GM12878 (cell line): Measurements from ENCODE around the gene HTR4. TPM values are rescaled to one million over a fixed set of nuclear protein-coding genes. Genes with fewer than 3 reads are reported as not detected.

ENCODE experiments used
- ATAC-seq: fragments of 200-7000 bp; cut with Tn5 transposase; 3 replicates; pipeline ENCODE4 v1.9.1; 2020; ENCODE audit warnings: mild to moderate bottlenecking, moderate library complexity
- BruUV-seq: library from RNA; stranded (reverse); fragments of 400-500 nt; replicated peaks from 2 replicates; lab custom pipeline; 2021; lab: Mats Ljungman, UMichigan
- CTCF ChIA-PET: fragments of 300-600 bp; sonication (Branson Sonifier 250); formaldehyde crosslinking; extraction: SDS; loops from one replicate; lab custom pipeline; 2021; ENCODE audit warnings: inconsistent platforms; lab: Yijun Ruan, JAX
- POLR2A ChIA-PET: fragments of 350-600 bp; formaldehyde crosslinking; extraction: SDS; loops from one replicate; lab custom pipeline; 2021; ENCODE audit warnings: inconsistent platforms; lab: Charles Lee
- RAD21 ChIA-PET: fragments of 300-600 bp; sonication (Branson Sonifier 250); formaldehyde crosslinking; loops from one replicate; lab custom pipeline; 2023; ENCODE audit warnings: antibody characterized with exemption; ENCODE audit not compliant: unreplicated experiment; lab: Charles Lee
- SMC1A ChIA-PET: fragments of 300-600 bp; sonication (Branson Sonifier 250); formaldehyde crosslinking; loops from one replicate; lab custom pipeline; 2023; ENCODE audit not compliant: unreplicated experiment, uncharacterized antibody; lab: Charles Lee
- DNase-seq: peaks from one replicate; pipeline ENCODE4 v3.0.0-alpha.2; 2011; ENCODE audit warnings: low read depth, low spot score
- FAIRE-seq: peaks from 3 replicates; lab custom pipeline; 2011; peaks lifted over from hg19 to GRCh38; lab: Jason Lieb, UNC
- H2AFZ ChIP-seq: 2 replicates; pipeline ENCODE4 v1.6.0; 2011; ENCODE audit warnings: low read depth, low read length, control low read depth; ENCODE audit not compliant: control insufficient read depth
- H3K27ac ChIP-seq: 2 replicates; pipeline ENCODE4 v1.5.1; 2011; ENCODE audit warnings: control low read depth; ENCODE audit not compliant: control insufficient read depth, insufficient read depth
- H3K27me3 ChIP-seq, 2 experiments: replicated peaks in 1 of 2; 2 replicates each; pipeline versions ENCODE4 v1.6.0 to v1.6.1; 2011; ENCODE audit warnings: low read length in 1 of 2; ENCODE audit not compliant: control insufficient read depth in 2 of 2, insufficient read depth in 2 of 2
- H3K36me3 ChIP-seq, 2 experiments: 2 replicates each; pipeline ENCODE4 v1.5.1; 2011; ENCODE audit warnings: low read length in 1 of 2; ENCODE audit not compliant: control insufficient read depth in 2 of 2, insufficient read depth in 2 of 2
- H3K4me1 ChIP-seq: 2 replicates; pipeline ENCODE4 v1.6.1; 2011; ENCODE audit warnings: mild to moderate bottlenecking, low read length, moderate library complexity, mixed read lengths; ENCODE audit not compliant: control insufficient read depth, insufficient read depth
- H3K4me2 ChIP-seq: 2 replicates; pipeline ENCODE4 v1.6.0; 2011; ENCODE audit warnings: control low read depth; ENCODE audit not compliant: control insufficient read depth, insufficient read depth
- H3K4me3 ChIP-seq: fragments of 200-600 bp; sonication (generic); 2 replicates; pipeline ENCODE4 v1.5.1; 2016
- H3K79me2 ChIP-seq: 2 replicates; pipeline ENCODE4 v1.6.0; 2011; ENCODE audit warnings: low read length; ENCODE audit not compliant: control insufficient read depth, insufficient read depth
- H3K9ac ChIP-seq: 2 replicates; pipeline ENCODE4 v1.8.0; 2011; ENCODE audit warnings: low read length, control low read depth, mixed read lengths; ENCODE audit not compliant: control insufficient read depth, insufficient read depth
- H3K9me3 ChIP-seq: replicated peaks from 3 replicates; pipeline ENCODE4 v1.5.1; 2011; ENCODE audit warnings: mild to moderate bottlenecking, low read length; ENCODE audit not compliant: control insufficient read depth, insufficient read depth
- H4K20me1 ChIP-seq: 2 replicates; pipeline ENCODE4 v1.6.0; 2011; ENCODE audit not compliant: control insufficient read depth, insufficient read depth
- BMI1 ChIP-seq: fragments of 450-650 bp; IDR thresholded peaks from 2 replicates; pipeline ENCODE4 v1.6.1; 2016; ENCODE audit warnings: mild to moderate bottlenecking, moderate library complexity, borderline replicate concordance
- CHD1 ChIP-seq: IDR thresholded peaks from 2 replicates; pipeline ENCODE4 v1.6.1; 2012; ENCODE audit warnings: low read depth, low read length, improper control_type of control experiment
- CREB1 ChIP-seq: IDR thresholded peaks from 2 replicates; pipeline ENCODE4 v1.6.1; 2012; ENCODE audit warnings: low read depth, mild to moderate bottlenecking, inconsistent platforms
- MYB ChIP-seq: fragments of 150-350 bp; IDR thresholded peaks from 2 replicates; pipeline ENCODE4 v1.6.1; 2014; ENCODE audit warnings: mild to moderate bottlenecking, low read depth, low read length, borderline replicate concordance
- NFIC ChIP-seq: IDR thresholded peaks from 2 replicates; pipeline ENCODE4 v1.6.1; 2012; ENCODE audit warnings: low read depth, mild to moderate bottlenecking, inconsistent platforms, low read length, moderate library complexity
- PBX3 ChIP-seq: IDR thresholded peaks from 2 replicates; pipeline ENCODE4 v1.6.1; 2011; ENCODE audit warnings: mild to moderate bottlenecking, low read depth, low read length, moderate library complexity; ENCODE audit not compliant: insufficient replicate concordance
- RAD51 ChIP-seq: fragments of 450-650 bp; IDR thresholded peaks from 2 replicates; pipeline ENCODE4 v1.6.1; 2016; ENCODE audit warnings: moderate library complexity, mild to moderate bottlenecking, inconsistent platforms
- RELB ChIP-seq: fragments of 450-650 bp; IDR thresholded peaks from 2 replicates; pipeline ENCODE4 v1.6.1; 2017; ENCODE audit warnings: low read depth, mild to moderate bottlenecking, moderate library complexity
- ZBTB33 ChIP-seq: fragments of 450-650 bp; IDR thresholded peaks from 2 replicates; pipeline ENCODE4 v1.6.1; 2017; ENCODE audit warnings: mild to moderate bottlenecking
- ZNF592 ChIP-seq: fragments of 450-650 bp; IDR thresholded peaks from 2 replicates; pipeline ENCODE4 v1.6.1; 2017; ENCODE audit warnings: mild to moderate bottlenecking, moderate library complexity
- WGBS: methylation state at CpG from one replicate; pipeline ENCODE4 v1.1.6; 2016; ENCODE audit warnings: low lambda C conversion rate; ENCODE audit not compliant: insufficient replicate concordance, insufficient coverage; ENCODE audit errors: missing lambda C conversion rate; 5-methylcytosine and 5-hydroxymethylcytosine counted together
- in situ Hi-C: fragments of 300-500 bp; cut with MboI; formaldehyde crosslinking; loops from 9 replicates; pipeline ENCODE4 v1.14.3; 2018; ENCODE audit warnings: mixed read lengths
- intact Hi-C: fragments of 100-400 bp; cut with micrococcal nuclease; formaldehyde crosslinking; loops from one replicate; pipeline ENCODE4 v1.14.2; 2022; ENCODE audit not compliant: unreplicated experiment
- polyA plus RNA-seq, 11 experiments: library from polyadenylated mRNA; depleted of rRNA in 4 of 11; unstranded in 6 of 11; stranded (reverse) in 5 of 11; fragments of >200 nt; fragmentation: Nextera tagmentation in 4 of 11; fragmentation: Illumina TruSeq in 1 of 11; extraction: Ambion mirVana in 4 of 11; extraction: Trizol in 1 of 11; gene quantifications; 1 replicate in 1 of 11; 2 replicates in 10 of 11; pipeline versions ENCODE4 v1.2.1 to v1.2.3, GENCODE V29; 2011 to 2016; ENCODE audit warnings: inconsistent platforms in 2 of 11, missing spikeins in 2 of 11, low read depth in 1 of 11
- total RNA-seq, 4 experiments: library from RNA; depleted of rRNA in 3 of 4; stranded (reverse); fragments of >200 nt in 3 of 4; fragmentation: Illumina TruSeq in 1 of 4; extraction: Trizol in 1 of 4; gene quantifications; 2 replicates each; pipeline versions ENCODE4 v1.2.1 to v1.2.3, GENCODE V29; 2013 to 2021

Gene HTR4
- total and polyA plus RNA-seq, 10 of the 15 experiments (the other 5 are each of a cell fraction or from before 2014, with no cell fraction given) = not detected

- intact Hi-C loops (no loop called here), in situ Hi-C loops (no loop called here)
- WGBS = 16% methylated on average over 4 of the region's 4 CpGs
- no peak overlapping the region for H3K9ac ChIP-seq
- no TSS peak for BruUV-seq
- peaks cover 0 to 3% of the 10 kb centered on the region in 2 experiments; a peak in 1 of 4 replicates for H3K27me3 ChIP-seq
- SMC1A ChIA-PET = interaction anchor here (0.7 to 1.2 kb wide), 2 partner anchors 13 to 115 kb away, joined by 3 read pairs; no protein-coding TSS in a partner anchor
- H3K9me3 ChIP-seq = no peaks in the 10 kb centered on the region
- H3K36me3 ChIP-seq = no peaks in the 10 kb centered on the region
- H3K4me2 ChIP-seq = no peak overlapping the region
- H4K20me1 ChIP-seq = no peaks in the 10 kb centered on the region
- RAD21 ChIA-PET = no interaction called here
- DNase-seq (no peak), FAIRE-seq (no peak), ATAC-seq (no peak)
- no peaks in the 10 kb centered on the region for H3K4me1 ChIP-seq
- H3K27ac ChIP-seq = no peak overlapping the region
- no peak overlapping the region for H2AFZ ChIP-seq
- no peaks in the 10 kb centered on the region for H3K79me2 ChIP-seq
- POLR2A ChIA-PET = no interaction called here
- CTCF ChIA-PET = interaction anchor here (1.0 kb wide), 1 partner anchor 72 kb away, joined by 3 read pairs; no protein-coding TSS in a partner anchor
- H3K4me3 ChIP-seq = no peak overlapping the region
- TF ChIP-seq MYB (no peak), NFIC (no peak), CHD1 (no peak), RELB (no peak), CREB1 (no peak), ZNF592 (no peak), BMI1 (no peak), RAD51 (no peak), ZBTB33 (no peak), PBX3 (no peak)
Observed at GRCh38 chr5:148615644-148616275, 38.6 kb downstream of the HTR4 start.
